Measurements from ENCODE around the gene TRPV3. TPM values are rescaled to one million over a fixed set of nuclear protein-coding genes. Genes with fewer than 3 reads are reported as not detected.

The TRPV3 gene
- total RNA-seq, 2 experiments from 2014 or later: 0.06 TPM; not detected in 1

DNA sequence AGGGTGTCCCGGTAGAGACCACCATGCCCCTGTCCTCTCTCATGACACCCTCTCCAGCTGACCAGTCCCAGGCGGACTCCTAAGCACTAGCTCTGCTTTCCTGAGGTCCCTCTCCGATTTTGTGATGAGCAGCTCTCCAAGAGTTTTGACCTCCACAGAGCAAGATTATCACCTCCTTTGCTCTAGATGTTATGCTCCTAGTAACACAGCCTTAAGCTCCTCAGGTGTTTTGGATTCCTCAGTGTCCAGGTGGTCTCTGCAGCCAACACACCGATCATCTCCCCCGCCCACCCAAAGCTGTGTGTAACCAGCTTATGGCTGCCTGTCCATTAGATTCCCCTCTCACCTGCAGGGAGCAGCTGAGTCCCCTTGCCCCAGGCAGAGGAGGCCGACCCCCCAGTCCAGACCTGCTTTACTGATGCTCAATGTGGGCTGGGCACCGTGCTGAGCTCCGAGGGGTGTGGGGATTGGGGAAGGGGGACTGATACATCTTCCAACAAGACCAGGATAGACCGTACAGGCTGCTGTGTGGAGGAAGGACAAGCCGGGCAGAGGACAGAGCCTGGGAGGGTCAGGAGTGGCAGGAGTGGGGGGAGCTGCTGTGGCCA lies 2.3 kb downstream of the TRPV3 start:
- ChIA-PET CTCF (ENCODE audit: unreplicated experiment) (no interaction called here), POLR2A (interaction anchor here (0.6 to 1.1 kb wide), 2 partner anchors 18 to 188 kb away, joined by 3 read pairs; no protein-coding TSS in a partner anchor)
- Histone ChIP-seq H3K27ac (ENCODE audit: low read depth, low read length, poor library complexity, severe bottlenecking) (no peak overlapping the region), H3K4me2 (ENCODE audit: low read length) (no peak overlapping the region), H2AFZ (ENCODE audit: low read length) (no peak overlapping the region), H3K79me2 (ENCODE audit: insufficient read depth, low read depth, low read length) (no peaks in the 10 kb centered on the region), H3K4me3 (ENCODE audit: low read depth, low read length, poor library complexity, severe bottlenecking) (no peak overlapping the region), H3K9me2 (ENCODE audit: insufficient read depth, low read length) (no peaks in the 10 kb centered on the region), H3K9me3 (ENCODE audit: low read length) (no peaks in the 10 kb centered on the region), H3K36me3 (ENCODE audit: insufficient read depth, low read length) (no peaks in the 10 kb centered on the region), H3K4me1 (ENCODE audit: insufficient read depth, low read length, poor library complexity, severe bottlenecking) (peaks cover 33% of the 10 kb centered on the region), H4K20me1 (ENCODE audit: insufficient read depth, low read length) (no peaks in the 10 kb centered on the region)
- BruUV-seq (replicated peaks): no TSS peak
- DNase-seq (ENCODE audit: low spot score): no peak
- no peak for TF ChIP-seq EZH2phosphoT487 (IDR thresholded peaks at IDR 0.05; ENCODE audit: borderline replicate concordance, low read depth, low read length)
- TF ChIP-seq, protein P1, sequence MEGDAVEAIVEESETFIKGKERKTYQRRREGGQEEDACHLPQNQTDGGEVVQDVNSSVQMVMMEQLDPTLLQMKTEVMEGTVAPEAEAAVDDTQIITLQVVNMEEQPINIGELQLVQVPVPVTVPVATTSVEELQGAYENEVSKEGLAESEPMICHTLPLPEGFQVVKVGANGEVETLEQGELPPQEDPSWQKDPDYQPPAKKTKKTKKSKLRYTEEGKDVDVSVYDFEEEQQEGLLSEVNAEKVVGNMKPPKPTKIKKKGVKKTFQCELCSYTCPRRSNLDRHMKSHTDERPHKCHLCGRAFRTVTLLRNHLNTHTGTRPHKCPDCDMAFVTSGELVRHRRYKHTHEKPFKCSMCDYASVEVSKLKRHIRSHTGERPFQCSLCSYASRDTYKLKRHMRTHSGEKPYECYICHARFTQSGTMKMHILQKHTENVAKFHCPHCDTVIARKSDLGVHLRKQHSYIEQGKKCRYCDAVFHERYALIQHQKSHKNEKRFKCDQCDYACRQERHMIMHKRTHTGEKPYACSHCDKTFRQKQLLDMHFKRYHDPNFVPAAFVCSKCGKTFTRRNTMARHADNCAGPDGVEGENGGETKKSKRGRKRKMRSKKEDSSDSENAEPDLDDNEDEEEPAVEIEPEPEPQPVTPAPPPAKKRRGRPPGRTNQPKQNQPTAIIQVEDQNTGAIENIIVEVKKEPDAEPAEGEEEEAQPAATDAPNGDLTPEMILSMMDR (conservative IDR thresholded peaks at IDR 0.05; ENCODE audit: low read length): no peak
- intact Hi-C loops (cut with micrococcal nuclease; ENCODE audit: unreplicated experiment): no loop called here

DNA sequence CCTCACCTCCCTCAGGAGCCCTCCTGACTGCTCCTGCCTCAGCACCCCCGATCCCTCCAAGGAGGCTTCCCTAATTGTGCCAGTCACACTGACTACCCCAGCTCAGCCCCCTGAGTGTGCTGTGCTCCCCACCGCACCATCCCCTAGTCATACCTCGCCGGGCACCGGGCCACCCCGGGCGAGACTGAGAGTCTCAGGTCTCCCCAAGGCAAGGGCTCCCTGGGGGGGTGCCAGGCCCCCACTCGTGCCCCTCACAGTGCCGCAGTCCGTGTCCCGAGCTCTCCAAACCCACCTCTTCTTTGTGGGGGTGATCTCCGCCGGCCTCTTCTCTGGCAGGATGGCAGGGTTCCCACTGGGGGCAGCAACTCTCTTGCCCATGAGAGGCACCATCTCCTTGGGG lies 3.2 kb downstream of the TRPV3 start:
- BruUV-seq (replicated peaks): no TSS peak
- Histone ChIP-seq H3K4me3 (ENCODE audit: low read depth, low read length, poor library complexity, severe bottlenecking) (no peak overlapping the region), H3K9me3 (ENCODE audit: low read length) (no peaks in the 10 kb centered on the region), H2AFZ (ENCODE audit: low read length) (no peak overlapping the region), H3K79me2 (ENCODE audit: insufficient read depth, low read depth, low read length) (no peaks in the 10 kb centered on the region), H3K4me2 (ENCODE audit: low read length) (no peak overlapping the region), H3K4me1 (ENCODE audit: insufficient read depth, low read length, poor library complexity, severe bottlenecking) (peaks cover 30% of the 10 kb centered on the region), H3K27ac (ENCODE audit: low read depth, low read length, poor library complexity, severe bottlenecking) (no peak overlapping the region), H3K36me3 (ENCODE audit: insufficient read depth, low read length) (no peaks in the 10 kb centered on the region), H3K9me2 (ENCODE audit: insufficient read depth, low read length) (no peaks in the 10 kb centered on the region), H4K20me1 (ENCODE audit: insufficient read depth, low read length) (no peaks in the 10 kb centered on the region)
- ChIA-PET POLR2A (interaction anchor here (1.1 kb wide), 1 partner anchor 18 kb away, joined by 3 read pairs; no protein-coding TSS in a partner anchor), CTCF (ENCODE audit: unreplicated experiment) (no interaction called here)
- TF ChIP-seq, protein P1 (conservative IDR thresholded peaks at IDR 0.05; ENCODE audit: low read length): no peak
- no peak for TF ChIP-seq EZH2phosphoT487 (IDR thresholded peaks at IDR 0.05; ENCODE audit: borderline replicate concordance, low read depth, low read length)
- intact Hi-C loops (cut with micrococcal nuclease; ENCODE audit: unreplicated experiment): no loop called here
- DNase-seq (ENCODE audit: low spot score): no peak

All from OCI-LY7 (cell line).